C4-2B (cell line): ENCODE measurements around the gene R3HCC1L.
"Not testable (repeated sequence)": the region's sequence is repeated elsewhere in the genome, so short reads cannot be mapped to it uniquely, and the experiment has no call there.

Experiments
- H3K27ac ChIP-seq: fragments of 450-650 bp; 2 replicates; pipeline ENCODE4 v1.5.1; 2017
- CTCF ChIP-seq: fragments of 450-650 bp; conservative IDR thresholded peaks from 2 replicates; pipeline ENCODE4 v1.5.1; 2017; ENCODE audit warnings: mild to moderate bottlenecking
- ZFX ChIP-seq: fragments of 450-650 bp; IDR thresholded peaks from 2 replicates; pipeline ENCODE4 v1.6.1; 2017

R3HCC1L gene

DNA sequence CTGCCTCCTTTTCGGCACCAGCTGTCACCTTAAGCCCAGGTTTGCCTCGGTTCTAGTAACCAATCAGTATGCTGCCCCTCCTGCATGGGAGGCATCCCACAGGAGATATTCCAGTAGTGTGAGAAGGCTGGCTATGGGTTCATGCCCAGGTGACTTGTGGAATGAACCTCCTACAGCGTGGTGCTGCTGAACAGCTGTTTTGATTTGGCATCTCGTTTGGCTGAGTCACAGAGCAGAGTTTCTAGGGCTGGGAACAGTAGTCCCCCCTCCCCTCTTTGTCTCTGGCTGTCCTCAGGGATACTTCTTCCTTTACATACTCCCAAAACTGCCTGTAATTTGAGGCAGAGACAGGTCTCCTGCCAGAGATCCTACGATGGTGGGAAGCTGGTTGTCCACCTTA lies 16.1 kb downstream of the R3HCC1L start:
- TF ChIP-seq ZFX: no peak
- TF ChIP-seq CTCF: no peak
- no peak overlapping the region for H3K27ac ChIP-seq

DNA sequence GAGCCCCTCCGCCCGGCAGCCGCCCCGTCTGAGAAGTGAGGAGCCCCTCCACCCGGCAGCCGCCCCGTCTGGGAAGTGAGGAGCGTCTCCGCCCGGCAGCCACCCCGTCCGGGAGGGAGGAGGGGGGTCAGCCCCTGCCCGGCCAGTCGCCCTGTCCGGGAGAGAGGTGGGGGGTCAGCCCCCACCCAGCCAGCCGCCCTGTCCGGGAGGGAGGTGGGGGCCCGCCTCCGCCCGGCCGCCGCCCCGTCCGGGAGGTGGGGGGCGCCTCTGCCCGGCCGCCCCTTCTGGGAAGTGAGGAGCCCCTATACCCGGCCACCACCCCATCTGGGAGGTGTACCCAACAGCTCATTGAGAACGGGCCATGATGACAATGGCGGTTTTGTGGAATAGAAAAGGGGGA lies 18.3 kb downstream of the R3HCC1L start:
- H3K27ac ChIP-seq: not testable (repeated sequence)

- H3K27ac ChIP-seq: not testable (repeated sequence)
Observed at GRCh38 chr10:98153213-98153958, 18.9 kb downstream of the R3HCC1L start.

DNA sequence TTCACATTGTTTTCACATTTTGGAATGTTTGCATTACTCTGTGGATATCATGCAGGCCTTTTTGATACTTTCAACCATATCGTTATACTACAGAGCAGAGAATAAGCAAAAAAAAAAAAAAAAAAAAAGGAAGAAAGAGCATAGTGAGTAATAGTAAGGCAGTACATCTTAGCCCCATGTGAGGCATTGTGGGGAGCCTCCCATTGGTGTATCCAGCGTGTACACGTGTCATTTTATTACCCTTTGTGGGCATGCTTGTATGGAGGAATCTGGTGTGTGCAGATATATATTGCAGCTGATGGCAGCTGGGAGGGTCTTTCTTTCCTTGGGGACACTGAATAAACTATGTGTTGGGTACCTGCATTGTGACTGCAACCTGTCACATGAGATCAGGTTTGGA lies 19.6 kb downstream of the R3HCC1L start:
- H3K27ac ChIP-seq: no peak overlapping the region
- TF ChIP-seq CTCF (no peak), ZFX (no peak)

- H3K27ac ChIP-seq: no peak overlapping the region
- TF ChIP-seq CTCF (no peak), ZFX (no peak)
Observed at GRCh38 chr10:98158576-98158975, 24.1 kb downstream of the R3HCC1L start.

DNA sequence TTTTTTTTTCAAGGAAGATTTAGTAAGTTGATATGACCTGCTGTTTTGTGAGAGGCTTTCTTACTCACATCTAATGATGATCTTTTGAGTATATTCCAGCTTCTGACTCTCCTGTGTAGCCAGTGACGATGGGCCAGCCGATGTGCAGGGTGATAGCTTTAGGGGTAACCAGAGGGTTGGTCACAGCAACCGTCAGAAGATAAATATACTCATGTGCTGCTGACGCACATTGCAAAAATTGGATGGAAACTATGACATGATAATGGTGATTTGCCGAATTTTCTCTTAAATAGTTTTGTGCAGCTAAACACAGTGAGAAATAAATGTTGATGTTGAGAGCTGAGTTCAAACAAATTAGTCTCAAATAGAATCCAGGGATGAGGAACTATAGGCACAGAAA lies 29.5 kb downstream of the R3HCC1L start:
- H3K27ac ChIP-seq: no peak overlapping the region
- TF ChIP-seq ZFX (no peak), CTCF (no peak)

- no peak overlapping the region for H3K27ac ChIP-seq
- TF ChIP-seq ZFX: no peak
- no peak for TF ChIP-seq CTCF
Observed at GRCh38 chr10:98167191-98167590, 32.7 kb downstream of the R3HCC1L start.

DNA sequence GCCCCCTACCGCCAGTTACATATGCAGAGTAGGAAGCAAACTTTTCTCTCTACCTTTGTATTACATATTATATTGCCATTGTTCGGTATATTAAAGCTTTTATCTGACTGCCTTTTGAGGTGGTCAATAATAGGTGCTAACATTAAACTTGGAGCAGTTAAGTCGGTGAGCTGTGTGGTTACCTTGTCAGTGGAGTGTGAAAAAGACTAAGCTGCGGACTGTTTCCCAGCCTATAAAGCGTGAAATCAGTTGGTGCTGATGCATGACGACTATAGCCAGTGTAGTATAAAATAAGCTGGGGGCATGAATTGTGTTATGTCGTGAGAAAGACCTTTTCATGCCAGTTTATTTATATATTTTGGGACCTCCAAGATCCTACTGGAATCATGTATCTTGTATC lies 33.7 kb downstream of the R3HCC1L start:
- no peak for TF ChIP-seq CTCF
- no peak for TF ChIP-seq ZFX
- no peak overlapping the region for H3K27ac ChIP-seq
